ENCODE results near the gene FAM120AOS. TPM values are rescaled to one million over a fixed set of nuclear protein-coding genes. Genes with fewer than 3 reads are reported as not detected.

The FAM120AOS gene
- total RNA-seq, 1 experiment from 2014 or later, result 53.6 TPM

- Mint-ChIP-seq H3K36me3 (ENCODE audit: insufficient read depth in 1 of 3, low read depth in 3 of 3) (peaks cover 28 to 46% (median 44%) of the 10 kb centered on the region in 3 experiments), H3K27ac (no peak overlapping the region), H3K4me1 (peaks cover 7 to 9% of the 10 kb centered on the region in 2 experiments; a peak in 2 of 4 replicates), H3K27me3 (ENCODE audit: low read depth) (no peaks in the 10 kb centered on the region), H3K4me3 (no peak overlapping the region), H3K9me3 (no peaks in the 10 kb centered on the region; a peak in 2 of 5 replicates)
- Histone ChIP-seq H2BK15ac (ENCODE audit: low read depth, low read length) (no peak overlapping the region), H3K56ac (ENCODE audit: insufficient read length, low read depth, low read length) (no peak overlapping the region), H4K91ac (ENCODE audit: insufficient read length, low read depth, low read length) (no peak overlapping the region), H2BK12ac (ENCODE audit: insufficient read length, low read depth, low read length) (no peak overlapping the region), H3K79me2 (ENCODE audit: insufficient read depth, low read length) (no peaks in the 10 kb centered on the region; the same call in 1 of the 2 replicates), H4K20me1 (ENCODE audit: control insufficient read depth, insufficient read depth, insufficient read length) (peaks cover 4% of the 10 kb centered on the region), H3K4me1 (ENCODE audit: insufficient read depth, low read length) (no peaks in the 10 kb centered on the region), H3K27ac (ENCODE audit: insufficient read length, low read depth, low read length) (no peak overlapping the region), H3K27me3 (ENCODE audit: insufficient read depth, low read length) (no peaks in the 10 kb centered on the region), H3K4ac (ENCODE audit: low read depth, low read length) (no peak overlapping the region), H2AK5ac (ENCODE audit: insufficient read length, low read length) (no peak overlapping the region), H2BK20ac (ENCODE audit: low read depth, low read length, poor library complexity, severe bottlenecking) (no peak overlapping the region), H3K23ac (ENCODE audit: insufficient read length, low read depth, low read length) (no peak overlapping the region), H4K8ac (replicated peaks; ENCODE audit: insufficient read length, low read depth, low read length) (no peak overlapping the region), H4K5ac (ENCODE audit: insufficient read length, low read depth, low read length) (no peak overlapping the region), H3K23me2 (ENCODE audit: insufficient read length, low read depth, low read length, poor library complexity, severe bottlenecking) (peaks cover 12% of the 10 kb centered on the region), H3K9me3 (ENCODE audit: control insufficient read depth, low read depth, low read length) (no peaks in the 10 kb centered on the region), H2AFZ (ENCODE audit: low read length) (no peak overlapping the region), H2BK5ac (ENCODE audit: insufficient read length, low read length) (no peak overlapping the region), H3T11ph (ENCODE audit: low read length) (no peak overlapping the region), H3K18ac (ENCODE audit: insufficient read length, low read depth, low read length) (no peak overlapping the region), H3K9ac (ENCODE audit: extremely low read depth, insufficient read length, low read length) (no peak overlapping the region), H3K79me1 (ENCODE audit: insufficient read depth, low read depth, low read length, poor library complexity, severe bottlenecking) (no peaks in the 10 kb centered on the region), H3K14ac (ENCODE audit: insufficient read depth, low read length) (no peak overlapping the region), H3K4me2 (ENCODE audit: insufficient read depth, insufficient read length, low read length) (no peak overlapping the region), H2BK120ac (ENCODE audit: low read depth, low read length, poor library complexity, severe bottlenecking) (no peak overlapping the region)
- TF ChIP-seq, protein P1, sequence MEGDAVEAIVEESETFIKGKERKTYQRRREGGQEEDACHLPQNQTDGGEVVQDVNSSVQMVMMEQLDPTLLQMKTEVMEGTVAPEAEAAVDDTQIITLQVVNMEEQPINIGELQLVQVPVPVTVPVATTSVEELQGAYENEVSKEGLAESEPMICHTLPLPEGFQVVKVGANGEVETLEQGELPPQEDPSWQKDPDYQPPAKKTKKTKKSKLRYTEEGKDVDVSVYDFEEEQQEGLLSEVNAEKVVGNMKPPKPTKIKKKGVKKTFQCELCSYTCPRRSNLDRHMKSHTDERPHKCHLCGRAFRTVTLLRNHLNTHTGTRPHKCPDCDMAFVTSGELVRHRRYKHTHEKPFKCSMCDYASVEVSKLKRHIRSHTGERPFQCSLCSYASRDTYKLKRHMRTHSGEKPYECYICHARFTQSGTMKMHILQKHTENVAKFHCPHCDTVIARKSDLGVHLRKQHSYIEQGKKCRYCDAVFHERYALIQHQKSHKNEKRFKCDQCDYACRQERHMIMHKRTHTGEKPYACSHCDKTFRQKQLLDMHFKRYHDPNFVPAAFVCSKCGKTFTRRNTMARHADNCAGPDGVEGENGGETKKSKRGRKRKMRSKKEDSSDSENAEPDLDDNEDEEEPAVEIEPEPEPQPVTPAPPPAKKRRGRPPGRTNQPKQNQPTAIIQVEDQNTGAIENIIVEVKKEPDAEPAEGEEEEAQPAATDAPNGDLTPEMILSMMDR (conservative IDR thresholded peaks at IDR 0.05), result no peak
- no peak for DNase-seq
- no CpG with 5 or more reads among the region's 4 CpGs for WGBS (ENCODE audit: extremely low coverage, insufficient read length, low lambda C conversion rate)
These were observed 5.7 kb downstream of the FAM120AOS start for GRCh38 chr9:93447655-93448054.

Data from H9 (cell line).